ENCODE measurements around the gene ALX1. TPM values are rescaled to one million over a fixed set of nuclear protein-coding genes. Genes with fewer than 3 reads are reported as not detected.

Gene ALX1
- total RNA-seq, 1 experiment from 2014 or later: not detected

Other genes with a start within 250 kb of the ALX1 start
- gene TSPAN19, start 243.9 kb upstream of the ALX1 start, total RNA-seq (2014; rRNA removed; shearing (Covaris generic); ENCODE audit: low replicate concordance): not detected in 2 replicates
- not detected in 2 replicates for gene LRRIQ1, start 243.9 kb upstream of the ALX1 start, total RNA-seq (2014; rRNA removed; shearing (Covaris generic); ENCODE audit: low replicate concordance)